EL (cell line): ENCODE data around the gene TYMP.

Source experiments
- DNase-seq: peaks from one replicate; pipeline ENCODE4 v3.0.0-alpha.2; 2016

The TYMP gene

GRCh38 chr22:50482107-50483074 lies 47.4 kb downstream of the TYMP start:
- no peak for DNase-seq

GRCh38 chr22:50481440-50482106 lies 48.2 kb downstream of the TYMP start, which contains the start of gene ADM2:
ADM2 (plus strand) TSS chr22:50481543; CDS start chr22:50481848, 305 bp downstream.
- DNase-seq, result peak; percentile 39

- no peak for DNase-seq
These were observed 48.8 kb downstream of the TYMP start for GRCh38 chr22:50481045-50481439.

- DNase-seq, result no peak
These were observed 50.1 kb downstream of the TYMP start for GRCh38 chr22:50479721-50480120.

- no peak for DNase-seq
These were observed 51.9 kb downstream of the TYMP start for GRCh38 chr22:50477923-50478322.

GRCh38 chr22:50476868-50477267 lies 52.9 kb downstream of the TYMP start:
- DNase-seq, result no peak
